NCI-H2107 treated with DMSO at 0.1 percent for 48 hours (cell line): Measurements from ENCODE around the gene C8A.

Experiments used
- DNase-seq: peaks from one replicate; lab custom pipeline; 2025; ENCODE audit not compliant: unreplicated experiment; lab: John Stamatoyannopoulos, UW

Gene C8A

DNA sequence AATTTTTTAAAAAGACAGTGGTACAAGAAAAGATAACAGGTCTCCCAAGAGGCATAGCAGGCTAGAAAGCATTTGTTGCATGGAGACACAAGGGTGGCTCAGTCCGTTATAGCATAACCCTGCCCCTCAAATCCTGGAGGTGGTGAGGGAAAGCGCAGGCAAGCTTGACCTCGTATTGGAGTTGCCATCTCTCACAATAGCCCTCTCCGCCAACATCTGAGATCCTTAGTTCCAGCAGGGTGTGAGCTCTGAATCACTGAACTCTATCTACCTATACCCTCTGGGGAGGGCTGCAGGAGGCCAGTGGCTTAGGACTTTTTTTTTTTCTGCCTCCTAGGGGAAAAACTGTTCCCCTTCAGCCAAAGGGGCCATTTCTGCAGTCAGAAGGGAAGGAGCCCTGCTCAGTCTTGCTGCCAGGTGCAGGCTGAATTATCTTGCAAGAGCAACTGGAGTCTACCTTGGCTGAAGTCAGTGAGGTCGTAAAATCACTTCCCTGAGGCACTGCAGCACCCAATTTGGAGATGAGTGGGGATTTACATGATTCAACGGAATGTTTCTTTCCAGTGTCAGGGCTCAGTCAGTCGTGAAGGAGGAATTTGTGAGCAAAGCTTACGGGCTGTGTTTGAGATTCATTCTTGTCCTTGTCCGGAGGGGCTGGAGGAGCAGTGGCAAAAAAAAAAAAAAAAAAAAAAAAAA lies 17.2 kb upstream of the C8A start:
- peak; percentile 14 for DNase-seq

GRCh38 chr1:56838759-56839158 lies 15.8 kb upstream of the C8A start:
- DNase-seq: no peak

- no peak for DNase-seq
Observed at GRCh38 chr1:56843544-56843943, 11.1 kb upstream of the C8A start.

DNA sequence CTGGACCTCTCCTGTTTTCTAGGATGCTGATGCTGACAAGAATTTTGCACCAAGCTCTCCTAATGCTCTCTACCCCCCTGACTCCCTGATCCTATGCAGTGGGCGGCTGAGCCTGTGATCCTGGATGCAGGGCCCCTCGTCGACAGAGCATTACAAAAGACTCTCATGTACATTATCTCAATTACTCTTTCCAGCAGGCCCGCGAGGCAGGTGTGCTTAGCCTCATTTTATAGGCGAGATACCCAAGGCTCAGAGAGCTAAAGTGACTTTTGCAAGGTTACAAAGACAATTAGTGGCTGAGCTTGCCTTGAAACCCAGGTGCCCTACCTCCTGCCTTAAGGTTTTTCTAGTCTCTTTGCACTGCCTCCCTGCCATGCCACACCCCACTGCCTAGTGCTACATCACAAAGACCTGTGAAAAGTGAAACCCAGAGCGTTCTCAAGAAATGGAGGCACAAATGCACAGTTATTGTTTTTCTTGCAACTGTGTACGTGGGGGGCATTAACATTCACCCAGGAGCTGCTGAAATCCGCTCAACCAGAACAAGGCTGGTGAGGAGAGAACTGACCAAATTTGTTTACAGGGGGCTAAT lies 10.0 kb upstream of the C8A start:
- peak; percentile 82 for DNase-seq

DNA sequence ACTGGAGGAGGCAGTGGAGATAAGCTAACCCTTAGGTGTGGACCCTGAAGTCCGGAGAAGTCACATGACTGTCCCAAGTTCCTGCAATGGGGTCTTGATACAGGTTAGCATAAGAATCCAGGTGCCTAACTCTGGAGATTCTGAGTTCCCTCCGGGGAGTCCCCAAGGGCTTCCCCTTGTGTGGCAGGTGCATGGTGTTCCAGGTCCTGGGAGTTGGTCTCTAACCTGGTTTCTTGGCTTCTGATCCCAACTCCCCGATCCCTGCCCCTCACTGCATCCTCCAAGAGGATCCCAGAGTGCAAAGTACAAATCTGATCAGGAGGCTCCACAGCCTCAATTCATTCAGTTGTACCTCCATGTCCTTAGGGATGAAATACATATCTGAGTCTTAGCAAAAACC lies 9.3 kb upstream of the C8A start:
- DNase-seq: peak; percentile 54

GRCh38 chr1:56849750-56850149 lies 4.8 kb upstream of the C8A start:
- DNase-seq: no peak

- DNase-seq: no peak
Observed at GRCh38 chr1:56850411-56850810, 4.2 kb upstream of the C8A start.

DNA sequence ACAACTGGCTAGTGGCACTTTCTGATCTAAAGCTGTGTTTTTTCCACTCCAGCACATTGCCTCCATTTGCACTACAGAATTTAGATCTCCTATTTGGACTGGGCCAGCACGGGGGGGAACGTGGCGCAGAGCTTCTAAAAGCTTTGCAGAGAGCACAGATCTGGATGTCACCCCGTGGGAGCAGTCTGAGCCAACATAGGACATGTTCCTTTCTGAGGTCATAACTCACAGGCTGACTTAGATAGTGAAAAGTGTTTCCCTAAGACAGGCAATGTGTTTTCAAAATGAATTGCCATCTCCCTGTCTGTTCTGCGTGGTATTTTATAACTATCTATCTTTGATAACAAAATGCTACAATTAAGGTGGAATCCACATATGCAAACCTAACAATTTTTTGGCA lies 3.7 kb upstream of the C8A start:
- no peak for DNase-seq

GRCh38 chr1:56852476-56852875 lies 2.1 kb upstream of the C8A start:
- no peak for DNase-seq

DNA sequence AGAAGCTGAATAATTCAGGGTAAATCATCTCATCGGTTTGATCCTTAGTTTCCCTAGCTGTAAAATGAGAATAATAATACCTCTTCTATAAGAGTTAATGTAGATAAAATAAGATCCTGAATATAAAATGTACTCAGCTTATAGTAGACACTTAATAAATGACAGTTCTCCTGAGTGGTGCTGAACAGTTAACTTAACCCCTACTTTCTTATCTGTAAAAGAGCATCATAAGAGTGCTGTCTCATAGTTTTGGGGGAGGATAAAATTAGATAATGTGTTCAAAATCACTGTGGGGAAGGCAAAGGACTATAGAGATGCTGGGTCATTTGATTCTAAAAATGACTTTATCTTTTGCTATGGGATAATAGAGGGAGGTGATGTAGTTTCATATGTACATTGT lies 593 bp downstream of the C8A start:
- DNase-seq: no peak

- DNase-seq: no peak
Observed at GRCh38 chr1:56856186-56856585, 1.6 kb downstream of the C8A start.

- DNase-seq: no peak
Observed at GRCh38 chr1:56859287-56859686, 4.7 kb downstream of the C8A start.

DNA sequence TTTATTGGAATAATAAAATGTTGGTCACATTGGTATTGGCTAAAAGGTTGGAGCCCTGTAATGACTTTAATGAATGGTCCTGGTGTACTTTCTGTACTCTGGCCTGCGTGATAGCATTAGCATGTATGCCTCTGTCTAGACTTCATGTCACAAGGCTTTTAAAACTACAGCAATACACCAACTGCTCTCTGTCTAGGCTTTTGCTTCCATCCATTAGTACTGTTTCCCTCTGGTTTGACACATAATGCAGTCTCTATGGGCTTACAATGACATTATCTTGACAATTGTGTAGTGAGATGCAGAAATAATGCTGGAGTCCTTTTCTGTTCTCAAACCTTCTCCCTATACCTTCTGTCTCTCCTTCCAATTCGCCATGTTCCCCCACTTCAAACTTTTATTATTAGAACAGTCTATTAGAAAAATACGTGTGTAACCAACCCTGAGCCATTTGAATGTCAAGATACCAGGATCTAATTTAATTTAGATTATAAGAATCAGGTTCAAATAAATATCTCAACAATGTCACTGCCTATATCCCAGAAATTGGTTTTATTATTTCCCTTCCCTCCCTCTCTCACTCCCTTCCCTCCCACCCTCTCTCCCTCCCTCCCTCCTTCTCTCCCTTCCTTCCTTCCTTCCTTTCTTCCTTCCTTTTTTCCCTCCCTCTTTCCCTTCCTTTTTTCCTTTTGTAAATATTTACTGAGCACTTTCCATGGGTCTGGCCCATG lies 8.8 kb downstream of the C8A start:
- no peak for DNase-seq

DNA sequence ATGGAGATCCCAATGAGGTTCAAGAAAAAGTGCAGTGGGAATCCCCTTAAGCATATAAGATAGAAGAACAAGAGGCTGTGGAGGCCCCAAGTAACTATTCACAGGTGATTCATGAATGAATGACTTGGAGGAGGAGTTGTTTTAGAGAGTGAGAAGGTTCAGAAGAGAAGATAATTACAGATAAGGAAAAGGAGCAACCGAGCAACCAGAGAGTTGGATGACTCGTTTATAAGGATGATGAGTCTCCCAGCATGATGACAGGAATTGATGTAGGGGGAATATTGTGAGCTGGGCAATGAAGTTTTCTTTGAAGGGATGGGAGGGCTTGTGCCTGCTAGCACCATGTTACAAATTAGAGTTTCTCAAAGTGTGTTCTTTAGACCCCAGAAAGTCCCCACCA lies 9.8 kb downstream of the C8A start:
- DNase-seq: no peak

DNA sequence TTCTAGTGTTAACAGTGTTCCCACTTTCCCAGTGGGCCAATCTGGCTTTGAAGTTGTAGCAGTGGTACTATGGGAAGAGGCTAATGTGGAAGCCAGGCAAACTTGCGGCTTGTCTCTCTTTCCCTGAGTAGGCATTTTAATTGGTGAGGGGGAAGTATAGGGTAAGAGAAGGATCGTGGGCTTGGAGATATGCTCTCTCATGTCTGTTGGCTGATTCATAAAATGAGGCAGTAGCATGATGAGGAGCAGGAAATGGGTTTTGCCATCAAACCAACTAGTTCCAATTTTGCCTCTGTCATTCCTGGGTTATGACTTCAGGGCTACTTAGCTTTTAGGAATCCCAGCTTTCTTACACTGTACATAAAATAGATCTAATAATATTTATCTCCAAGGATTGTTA lies 12.1 kb downstream of the C8A start:
- no peak for DNase-seq

DNA sequence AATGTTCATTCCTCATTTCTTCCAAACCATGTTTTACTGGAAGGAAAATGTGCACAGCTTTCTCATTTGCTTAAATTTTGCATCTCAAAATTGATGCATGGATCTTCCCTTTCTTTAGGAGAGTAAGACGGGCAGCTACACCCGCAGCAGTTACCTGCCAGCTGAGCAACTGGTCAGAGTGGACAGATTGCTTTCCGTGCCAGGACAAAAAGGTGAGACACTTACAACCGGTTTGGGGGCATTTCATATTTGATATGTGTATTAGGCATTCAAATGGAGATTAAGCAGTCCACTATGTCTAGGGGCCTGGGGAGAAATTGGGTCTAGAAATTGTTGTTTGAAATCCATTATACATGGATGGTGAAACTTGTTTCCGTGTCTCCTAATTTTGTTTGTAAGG lies 12.9 kb downstream of the C8A start:
- no peak for DNase-seq

DNA sequence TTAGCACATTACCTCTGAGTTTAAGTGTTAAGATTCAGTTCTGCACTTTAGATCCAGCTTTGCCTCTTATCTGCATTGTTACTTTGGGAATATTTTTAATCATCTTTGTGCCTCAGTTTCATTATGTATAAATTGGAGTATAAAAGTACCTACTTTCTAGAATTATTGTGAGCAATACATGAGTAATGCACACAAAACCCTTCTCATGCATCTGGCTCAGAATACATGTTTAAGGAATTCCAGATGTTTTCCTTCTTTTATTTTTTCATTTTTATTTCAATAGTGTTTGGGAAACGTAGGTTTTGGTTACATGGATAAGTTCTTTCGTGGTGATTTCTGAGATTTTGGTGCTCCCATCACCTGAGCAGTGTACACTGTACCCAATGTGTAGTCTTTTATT lies 14.2 kb downstream of the C8A start:
- no peak for DNase-seq

- no peak for DNase-seq
Observed at GRCh38 chr1:56872597-56872996, 18.0 kb downstream of the C8A start.

- DNase-seq: no peak
Observed at GRCh38 chr1:56873213-56873612, 18.6 kb downstream of the C8A start.

DNA sequence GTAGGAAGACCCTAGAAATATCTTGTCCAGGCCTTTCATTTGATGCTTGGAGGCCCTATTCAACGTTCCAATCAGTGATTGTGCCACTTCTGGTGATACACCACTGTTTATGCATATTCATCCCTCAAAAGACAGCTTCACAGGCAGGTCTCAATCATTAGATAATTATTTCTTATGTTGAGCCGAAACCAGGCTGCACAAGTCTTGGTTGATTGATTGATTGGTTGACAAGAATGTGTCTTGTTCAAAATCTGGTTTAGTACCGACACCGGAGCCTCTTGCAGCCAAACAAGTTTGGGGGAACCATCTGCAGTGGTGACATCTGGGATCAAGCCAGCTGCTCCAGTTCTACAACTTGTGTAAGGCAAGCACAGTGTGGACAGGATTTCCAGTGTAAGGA lies 20.1 kb downstream of the C8A start:
- DNase-seq: no peak

GRCh38 chr1:56877973-56878372 lies 23.4 kb downstream of the C8A start:
- no peak for DNase-seq

DNA sequence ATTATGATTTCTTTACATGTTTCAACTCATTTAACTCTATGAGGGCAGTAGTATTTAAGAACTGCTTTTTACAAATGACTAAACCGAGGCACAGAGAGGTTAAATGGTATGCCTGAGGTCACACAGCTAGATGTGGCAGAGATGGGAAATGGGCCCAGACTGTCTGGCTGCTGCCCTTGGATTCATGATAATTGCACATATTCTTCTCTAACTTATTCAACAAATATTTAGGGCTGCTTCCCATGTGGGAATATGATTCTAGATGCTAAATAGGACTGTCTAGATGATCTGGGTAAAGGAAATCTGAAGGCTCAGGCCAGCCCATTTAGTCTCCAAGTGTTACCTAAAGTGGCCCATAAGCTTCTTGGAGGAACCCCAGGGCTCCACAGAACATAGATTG lies 26.2 kb downstream of the C8A start:
- DNase-seq: no peak

DNA sequence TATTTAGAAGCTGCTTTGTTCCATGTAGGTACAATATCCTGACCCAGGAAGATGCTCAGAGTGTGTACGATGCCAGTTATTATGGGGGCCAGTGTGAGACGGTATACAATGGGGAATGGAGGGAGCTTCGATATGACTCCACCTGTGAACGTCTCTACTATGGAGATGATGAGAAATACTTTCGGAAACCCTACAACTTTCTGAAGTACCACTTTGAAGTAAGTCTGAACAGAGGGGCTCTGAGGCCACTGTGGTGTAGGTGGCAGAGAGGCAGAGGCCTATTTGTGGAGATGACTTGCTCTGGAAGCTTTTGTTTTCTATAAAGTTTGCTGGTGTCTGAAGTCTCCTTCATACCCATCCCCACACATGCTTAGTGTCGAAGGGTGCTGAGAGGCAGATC lies 26.8 kb downstream of the C8A start:
- no peak for DNase-seq
